Measurements from ENCODE around the gene CPB1. TPM values are rescaled to one million over a fixed set of nuclear protein-coding genes. Genes with fewer than 3 reads are reported as not detected.

Gene CPB1
- polyA plus RNA-seq, 1 experiment, result not detected

- Histone ChIP-seq H3K9me3 (ENCODE audit: control insufficient read depth, insufficient read depth, low read length) (no peaks in the 10 kb centered on the region), H3K27ac (ENCODE audit: low read depth, low read length) (no peak overlapping the region), H3K4me3 (ENCODE audit: low read depth, low read length) (no peak overlapping the region), H3K27me3 (ENCODE audit: control insufficient read depth, insufficient read depth, low read length) (no peaks in the 10 kb centered on the region)
- POLR2A ChIA-PET, result no interaction called here
- TF ChIP-seq CTCF (IDR thresholded peaks at IDR 0.05; ENCODE audit: low read depth, low read length), result no peak
- CTCF ChIA-PET, result no interaction called here
- DNase-seq (ENCODE audit: low read depth, low spot score), result no peak
These were observed 28.8 kb downstream of the CPB1 start for GRCh38 chr3:148856384-148856783.

GRCh38 chr3:148857316-148857715, 29.7 kb downstream of the CPB1 start:
- DNase-seq (ENCODE audit: low read depth, low spot score), result no peak
- TF ChIP-seq CTCF (IDR thresholded peaks at IDR 0.05; ENCODE audit: low read depth, low read length), result no peak
- no peak overlapping the region for H3K27ac ChIP-seq (ENCODE audit: low read depth, low read length)
- no peaks in the 10 kb centered on the region for H3K27me3 ChIP-seq (ENCODE audit: control insufficient read depth, insufficient read depth, low read length)
- ChIA-PET CTCF (interaction anchor here (0.6 to 1.0 kb wide), 2 partner anchors 130 to 477 kb away, joined by 3 read pairs; no protein-coding TSS in a partner anchor), POLR2A (no interaction called here)
- H3K4me3 ChIP-seq (ENCODE audit: low read depth, low read length), result no peak overlapping the region
- H3K9me3 ChIP-seq (ENCODE audit: control insufficient read depth, insufficient read depth, low read length), result no peaks in the 10 kb centered on the region

GRCh38 chr3:148861277-148861869, 33.8 kb downstream of the CPB1 start:
- Histone ChIP-seq H3K27ac (ENCODE audit: low read depth, low read length) (no peak overlapping the region), H3K27me3 (ENCODE audit: control insufficient read depth, insufficient read depth, low read length) (no peaks in the 10 kb centered on the region), H3K4me3 (ENCODE audit: low read depth, low read length) (no peak overlapping the region), H3K9me3 (ENCODE audit: control insufficient read depth, insufficient read depth, low read length) (no peaks in the 10 kb centered on the region)
- ChIA-PET POLR2A (no interaction called here), CTCF (interaction anchor here (0.6 to 11.4 kb wide), 32 partner anchors 9 to 552 kb away, joined by 3 to 238 read pairs (median 5); no protein-coding TSS in a partner anchor)
- peak; percentile 11 for DNase-seq (ENCODE audit: low read depth, low spot score)
- TF ChIP-seq CTCF (IDR thresholded peaks at IDR 0.05; ENCODE audit: low read depth, low read length), result peak; percentile 64

- Histone ChIP-seq H3K9me3 (ENCODE audit: control insufficient read depth, insufficient read depth, low read length) (no peaks in the 10 kb centered on the region), H3K27ac (ENCODE audit: low read depth, low read length) (no peak overlapping the region), H3K4me3 (ENCODE audit: low read depth, low read length) (no peak overlapping the region), H3K27me3 (ENCODE audit: control insufficient read depth, insufficient read depth, low read length) (no peaks in the 10 kb centered on the region)
- no peak for TF ChIP-seq CTCF (IDR thresholded peaks at IDR 0.05; ENCODE audit: low read depth, low read length)
- POLR2A ChIA-PET, result no interaction called here
- DNase-seq (ENCODE audit: low read depth, low spot score), result no peak
- CTCF ChIA-PET, result interaction anchor here (0.5 to 11.4 kb wide), 12 partner anchors 11 to 542 kb away, joined by 3 to 238 read pairs (median 12); no protein-coding TSS in a partner anchor
These were observed 35.7 kb downstream of the CPB1 start for GRCh38 chr3:148863297-148863696.

GRCh38 chr3:148863814-148864213, 36.2 kb downstream of the CPB1 start:
- ChIA-PET POLR2A (no interaction called here), CTCF (interaction anchor here (0.5 to 11.4 kb wide), 7 partner anchors 10 to 543 kb away, joined by 3 to 238 read pairs (median 13); no protein-coding TSS in a partner anchor)
- Histone ChIP-seq H3K27ac (ENCODE audit: low read depth, low read length) (no peak overlapping the region), H3K27me3 (ENCODE audit: control insufficient read depth, insufficient read depth, low read length) (no peaks in the 10 kb centered on the region), H3K9me3 (ENCODE audit: control insufficient read depth, insufficient read depth, low read length) (no peaks in the 10 kb centered on the region), H3K4me3 (ENCODE audit: low read depth, low read length) (no peak overlapping the region)
- no peak for DNase-seq (ENCODE audit: low read depth, low spot score)
- no peak for TF ChIP-seq CTCF (IDR thresholded peaks at IDR 0.05; ENCODE audit: low read depth, low read length)
